GM18861 (cell line): ENCODE data around the gene NR2F1-AS1.
"Not testable (repeated sequence)": the region's sequence is repeated elsewhere in the genome, so short reads cannot be mapped to it uniquely, and the experiment has no call there.

Experiments used
- ATAC-seq: cut with Tn5 transposase; IDR thresholded peaks from one replicate; pipeline ENCODE4 v1.9.1; 2021; ENCODE audit not compliant: unreplicated experiment

The NR2F1-AS1 gene

GRCh38 chr5:93394301-93394700, 186.7 kb downstream of the NR2F1-AS1 start:
- no peak for ATAC-seq

DNA sequence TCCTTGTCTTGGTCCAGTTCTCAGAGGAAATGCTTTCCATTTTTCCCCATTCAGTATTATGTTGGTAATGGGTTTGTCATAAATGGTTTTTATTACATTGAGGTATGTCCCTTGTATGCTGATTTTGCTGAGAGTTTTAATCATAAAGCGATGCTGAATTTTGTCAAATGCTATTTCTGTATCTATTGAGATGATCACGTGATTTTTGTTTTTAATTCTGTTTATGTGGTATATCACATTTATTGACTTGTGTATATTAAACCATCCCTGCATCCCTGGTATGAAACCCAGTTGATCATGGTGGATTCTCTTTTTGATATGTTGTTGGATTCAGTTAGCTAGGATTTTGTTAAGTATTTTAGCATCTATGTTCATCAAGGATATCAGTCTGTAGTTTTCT, 189.8 kb downstream of the NR2F1-AS1 start:
- not testable (repeated sequence) for ATAC-seq

GRCh38 chr5:93385655-93386054, 195.4 kb downstream of the NR2F1-AS1 start:
- ATAC-seq: no peak

- ATAC-seq: no peak
These were observed 196.0 kb downstream of the NR2F1-AS1 start for GRCh38 chr5:93384995-93385394.

DNA sequence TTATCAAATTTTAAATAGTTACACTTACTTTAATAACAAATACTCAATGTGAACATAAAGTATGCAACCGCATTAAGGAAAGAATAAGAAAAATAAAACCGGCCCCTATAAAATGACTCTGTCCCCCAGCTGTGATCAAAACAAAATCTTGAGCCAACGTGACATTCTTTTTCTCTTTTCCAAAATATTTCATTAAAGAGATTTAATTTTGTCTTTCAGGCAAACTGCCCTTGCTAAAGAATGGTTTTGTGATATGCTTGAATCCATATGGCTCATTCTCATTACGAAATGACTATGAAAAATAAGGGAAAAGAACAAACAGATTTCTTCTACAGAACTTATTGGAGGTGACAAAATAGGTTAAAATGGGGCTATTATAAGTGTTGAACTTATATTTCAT, 197.0 kb downstream of the NR2F1-AS1 start:
- ATAC-seq: no peak

DNA sequence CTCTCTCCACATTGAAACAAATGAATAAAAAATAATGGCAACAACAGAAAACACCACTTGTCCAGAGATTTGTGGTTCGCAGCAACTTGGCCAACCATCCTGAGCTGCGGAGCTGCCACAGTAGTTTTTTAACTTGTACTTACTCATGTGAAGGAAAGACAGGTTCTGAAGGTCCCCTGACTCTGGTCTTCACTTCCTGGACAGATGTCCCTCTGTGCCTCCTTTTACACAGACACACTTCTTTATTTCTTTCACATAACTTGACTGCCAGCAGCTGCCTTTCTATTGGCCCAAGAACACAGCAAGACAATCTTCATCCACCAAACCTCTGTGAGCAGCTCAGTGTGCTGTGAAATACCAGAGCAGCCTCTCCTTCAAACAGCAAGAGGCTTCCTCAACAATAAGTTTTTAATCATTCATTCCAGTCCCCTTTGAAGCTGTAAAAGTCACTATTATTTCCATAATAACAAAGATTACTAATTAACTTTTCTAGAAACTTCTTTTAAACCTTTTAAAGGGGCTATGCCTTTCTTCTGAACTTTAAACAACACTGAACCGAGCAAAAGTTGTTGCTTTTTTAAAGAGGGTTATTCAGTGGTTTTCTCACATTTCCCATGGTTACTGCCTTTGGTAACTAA, 198.7 kb downstream of the NR2F1-AS1 start:
- no peak for ATAC-seq

GRCh38 chr5:93381057-93381456, 200.0 kb downstream of the NR2F1-AS1 start:
- ATAC-seq: no peak

- no peak for ATAC-seq
These were observed 202.9 kb downstream of the NR2F1-AS1 start for GRCh38 chr5:93378073-93378472.

DNA sequence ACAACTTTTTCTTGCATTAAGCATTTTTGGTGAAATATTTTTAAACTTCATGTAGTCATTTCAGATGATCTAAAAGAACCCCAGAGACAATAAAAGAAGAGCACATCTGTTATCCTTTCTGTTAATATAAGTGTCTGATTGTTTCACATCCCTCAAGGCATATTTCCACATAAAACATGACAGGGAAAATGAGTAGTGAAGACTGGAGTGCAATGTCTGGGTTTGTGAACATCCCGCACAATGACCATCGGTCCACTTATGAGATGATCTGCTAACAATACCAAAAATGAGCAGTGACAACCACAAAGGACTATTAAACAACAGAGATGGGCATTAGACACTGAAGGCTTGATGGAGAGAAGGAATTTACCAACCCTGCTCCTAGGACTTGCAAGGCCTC, 209.1 kb downstream of the NR2F1-AS1 start:
- ATAC-seq: no peak

DNA sequence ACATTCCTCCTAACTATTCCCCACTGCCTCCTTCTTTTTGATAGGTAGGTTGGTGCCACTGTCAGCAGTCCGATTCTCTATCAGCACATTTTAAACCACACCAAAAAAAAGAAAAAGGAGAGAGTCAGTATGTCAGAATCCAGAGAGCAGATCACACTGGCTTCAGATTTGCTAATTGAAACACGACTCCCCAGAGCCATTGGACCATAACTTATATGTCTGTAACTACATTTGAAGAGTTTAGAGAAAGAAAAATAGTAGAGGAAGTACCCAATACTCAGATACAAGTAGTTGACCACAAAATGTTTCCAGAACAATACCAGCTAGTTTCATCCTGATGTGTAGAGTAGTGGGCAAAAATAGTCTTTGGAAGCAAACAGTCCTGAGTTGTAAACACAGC, 216.6 kb downstream of the NR2F1-AS1 start:
- no peak for ATAC-seq

DNA sequence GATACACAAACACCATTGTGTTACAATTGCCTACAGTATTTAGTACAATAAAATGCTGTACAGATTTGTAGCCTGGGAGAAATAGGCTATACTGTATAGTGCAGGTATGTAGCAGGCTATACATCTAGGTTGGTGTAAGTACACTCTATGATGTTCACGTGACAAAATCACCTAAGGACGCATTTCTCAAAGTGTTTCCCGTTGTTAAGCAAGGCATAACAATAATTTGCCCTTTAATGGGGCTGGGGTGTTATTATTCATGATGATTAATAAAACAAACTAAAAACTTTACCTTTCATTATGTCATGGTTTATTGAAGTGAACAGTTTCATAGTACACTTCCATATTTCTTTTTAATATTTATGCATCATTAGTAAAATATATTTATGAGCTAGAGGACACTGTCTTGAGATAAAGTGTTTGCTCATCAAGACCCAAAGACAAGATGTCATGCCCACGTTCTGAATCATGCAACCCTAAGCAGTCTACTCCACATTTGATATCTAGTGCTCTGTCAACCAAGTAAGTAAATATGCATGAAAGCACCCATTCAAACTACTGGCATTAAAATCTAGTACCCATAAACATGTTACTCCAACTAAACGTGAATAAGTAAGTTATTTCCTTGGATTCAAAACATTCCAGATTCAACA, 220.5 kb downstream of the NR2F1-AS1 start:
- no peak for ATAC-seq

DNA sequence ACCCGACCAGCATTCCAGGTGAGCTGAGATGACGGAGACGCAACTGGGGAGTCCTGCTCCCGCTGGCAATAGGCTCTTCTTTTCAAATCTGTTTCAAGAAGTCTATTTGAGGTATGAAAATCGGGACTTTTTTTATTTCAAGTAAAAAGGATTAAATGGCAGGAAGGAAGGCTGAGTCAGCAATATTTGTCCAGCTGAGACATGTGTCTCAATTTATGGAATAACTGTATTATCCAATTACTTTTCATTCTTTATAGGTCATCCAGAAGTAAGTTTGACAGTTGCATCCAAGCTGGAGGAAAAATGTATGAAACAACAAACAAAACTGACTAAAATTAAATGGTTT, 221.1 kb downstream of the NR2F1-AS1 start:
- no peak for ATAC-seq
